ENCODE data around the gene KRT74. TPM values are rescaled to one million over a fixed set of nuclear protein-coding genes. Genes with fewer than 3 reads are reported as not detected.

Gene KRT74
- total and polyA plus RNA-seq, 7 donors: not detected

GRCh38 chr12:52613384-52614030 is 39.9 kb upstream of the KRT74 start:
- H3K4me1 ChIP-seq: no peaks in the 10 kb centered on the region
- no peaks in the 10 kb centered on the region for H3K9me3 ChIP-seq
- H3K36me3 ChIP-seq (ENCODE audit: insufficient read depth in 1 of 2, low read depth in 1 of 2): no peaks in the 10 kb centered on the region
- H3K27ac ChIP-seq: no peak overlapping the region
- H3K4me3 ChIP-seq: no peak overlapping the region
- no peak for TF ChIP-seq CTCF (IDR thresholded peaks at IDR 0.05)
- ATAC-seq: no peak
- no peak for DNase-seq
- H3K27me3 ChIP-seq (ENCODE audit: insufficient read depth in 3 of 3, low read length in 2 of 3): peaks cover 0 to 12% (median 0%) of the 10 kb centered on the region in 3 donors
- intact Hi-C loops (cut with DNase I): no loop called here
- 92 to 95% (median 93%) methylated on average over 9 of the region's 9 CpGs for WGBS, 3 donors

- H3K27ac ChIP-seq: no peak overlapping the region
- H3K36me3 ChIP-seq (ENCODE audit: insufficient read depth in 1 of 2, low read depth in 1 of 2): no peaks in the 10 kb centered on the region
- 88 to 92% (median 91%) methylated on average over 5 of the region's 5 CpGs for WGBS, 3 donors
- DNase-seq (no peak), ATAC-seq (no peak)
- no peaks in the 10 kb centered on the region for H3K9me3 ChIP-seq
- H3K27me3 ChIP-seq (ENCODE audit: insufficient read depth in 3 of 3, low read length in 2 of 3): peaks cover 0 to 16% (median 0%) of the 10 kb centered on the region in 3 donors
- no peaks in the 10 kb centered on the region for H3K4me1 ChIP-seq
- TF ChIP-seq CTCF (IDR thresholded peaks at IDR 0.05): no peak
- no peak overlapping the region for H3K4me3 ChIP-seq
- intact Hi-C loops (cut with DNase I): no loop called here
Observed at GRCh38 chr12:52612431-52613383, 39.1 kb upstream of the KRT74 start.

GRCh38 chr12:52611080-52611468 is 37.4 kb upstream of the KRT74 start:
- ATAC-seq (no peak), DNase-seq (no peak)
- no peaks in the 10 kb centered on the region for H3K9me3 ChIP-seq
- WGBS, 3 donors: 86 to 88% (median 86%) methylated on average over 6 of the region's 6 CpGs
- no peak overlapping the region for H3K27ac ChIP-seq
- peaks cover 0 to 16% (median 0%) of the 10 kb centered on the region in 3 donors for H3K27me3 ChIP-seq (ENCODE audit: insufficient read depth in 3 of 3, low read length in 2 of 3)
- TF ChIP-seq CTCF (IDR thresholded peaks at IDR 0.05): no peak
- intact Hi-C loops (cut with DNase I): no loop called here
- H3K4me3 ChIP-seq: no peak overlapping the region
- H3K4me1 ChIP-seq: no peaks in the 10 kb centered on the region
- H3K36me3 ChIP-seq (ENCODE audit: insufficient read depth in 1 of 2, low read depth in 1 of 2): no peaks in the 10 kb centered on the region

GRCh38 chr12:52608826-52609630 is 35.4 kb upstream of the KRT74 start:
- 68 to 79% (median 71%) methylated on average over 8 of the region's 8 CpGs for WGBS, 3 donors
- no peak for ATAC-seq
- Histone ChIP-seq H3K9me3 (no peaks in the 10 kb centered on the region), H3K27ac (no peak overlapping the region), H3K36me3 (ENCODE audit: insufficient read depth in 1 of 2, low read depth in 1 of 2) (no peaks in the 10 kb centered on the region), H3K4me3 (no peak overlapping the region), H3K4me1 (no peaks in the 10 kb centered on the region), H3K27me3 (ENCODE audit: insufficient read depth in 3 of 3, low read length in 2 of 3) (peaks cover 0 to 16% (median 0%) of the 10 kb centered on the region in 3 donors)
- no peak for TF ChIP-seq CTCF (IDR thresholded peaks at IDR 0.05)
- no peak for DNase-seq
- intact Hi-C loops (cut with DNase I): no loop called here
